Stimulated activated CD4-positive, alpha-beta T cell treated with anti-CD3 and anti-CD28 coated beads, Interleukin-4, amount 100 ng/mL, for 48 hours (primary cell): Measurements from ENCODE around the gene EWSR1.
"Not testable (repeated sequence)": the region's sequence is repeated elsewhere in the genome, so short reads cannot be mapped to it uniquely, and the experiment has no call there.

Experiments used
- DNase-seq, 2 donors: peaks; one replicate each; pipeline ENCODE4 v3.0.0-alpha.2; 2020; ENCODE audit warnings: low read depth in 2 of 2

EWSR1 gene

GRCh38 chr22:29337631-29338284 lies 69.7 kb downstream of the EWSR1 start:
- DNase-seq = no peak

- DNase-seq = no peak
Observed at GRCh38 chr22:29338398-29338797, 70.3 kb downstream of the EWSR1 start.

DNA sequence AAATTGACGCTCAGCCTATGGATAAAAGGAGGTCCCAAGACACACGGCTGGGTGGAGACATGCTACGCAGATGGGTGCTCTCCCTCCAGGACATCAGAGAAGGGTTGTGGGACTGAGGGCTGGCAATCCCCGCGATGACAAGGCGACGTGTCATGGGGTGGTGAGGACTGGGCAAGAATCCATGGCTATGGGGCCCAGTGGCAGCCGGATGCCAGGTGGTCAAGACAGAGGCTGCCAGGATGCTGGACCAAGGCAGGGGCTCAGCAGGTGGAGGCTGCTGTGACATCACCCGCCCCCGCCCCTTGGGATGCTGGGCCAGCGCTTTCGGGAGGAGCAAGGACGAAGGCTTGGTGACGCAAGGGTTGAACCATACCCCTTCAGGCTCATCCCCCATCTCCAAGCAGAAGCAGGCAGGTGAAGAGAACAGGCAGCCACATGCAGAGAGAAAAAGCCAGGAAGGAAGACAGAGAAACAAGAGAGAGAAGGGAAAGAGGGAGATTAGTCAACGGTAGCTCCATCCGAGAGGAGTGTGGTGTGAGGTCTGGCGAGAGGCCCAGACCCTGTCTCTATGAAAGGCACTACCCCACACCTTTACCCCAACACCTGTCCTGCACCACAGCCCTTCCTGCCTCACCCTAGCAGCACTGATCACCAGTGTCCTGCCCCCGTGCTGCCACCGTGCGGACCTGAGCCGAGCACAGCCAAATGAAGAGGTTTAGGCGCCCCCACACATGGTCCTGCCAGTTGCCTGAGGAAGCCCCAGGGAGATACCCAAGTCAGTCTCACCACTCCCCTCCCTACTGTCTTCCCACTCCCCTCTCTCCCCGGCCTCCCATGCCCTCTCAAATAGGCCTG lies 71.5 kb downstream of the EWSR1 start:
- no peak for DNase-seq

- DNase-seq = no peak
Observed at GRCh38 chr22:29340566-29340965, 72.5 kb downstream of the EWSR1 start.

- no peak for DNase-seq
Observed at GRCh38 chr22:29341056-29341848, 73.2 kb downstream of the EWSR1 start.

DNA sequence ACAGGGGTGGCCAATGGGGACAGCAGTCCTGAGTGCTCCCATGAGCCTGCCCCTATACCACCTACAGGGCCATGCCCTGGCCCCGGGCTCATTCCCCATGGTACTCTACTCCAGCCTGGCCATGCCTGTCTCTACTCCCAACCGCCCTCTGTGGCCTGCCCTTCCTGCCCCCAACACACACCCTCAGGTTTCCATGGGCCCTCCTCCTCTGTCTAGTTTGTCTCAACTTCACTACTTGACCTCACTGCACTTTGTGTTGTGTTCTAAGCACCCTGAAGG lies 73.7 kb downstream of the EWSR1 start:
- DNase-seq = no peak

DNA sequence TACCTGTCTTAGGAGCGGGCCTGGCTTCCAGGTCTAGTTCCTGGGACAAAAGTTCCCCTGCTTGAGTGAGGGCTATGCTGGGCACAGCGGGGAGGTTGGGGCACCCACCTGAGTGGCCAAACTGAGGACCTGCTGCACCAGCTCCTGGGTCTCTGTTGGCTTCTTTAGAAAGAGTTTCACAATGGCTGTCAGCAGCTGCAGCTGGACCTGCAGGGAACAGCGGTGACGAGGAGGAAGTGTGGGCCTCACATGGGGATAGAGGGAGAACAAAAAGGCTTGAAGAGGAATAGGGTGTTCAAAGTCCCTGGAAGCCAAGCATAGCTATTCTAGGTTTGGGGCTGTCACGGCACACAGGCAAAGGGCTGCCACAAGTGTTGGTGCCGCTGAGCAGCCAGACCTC lies 74.1 kb downstream of the EWSR1 start:
- DNase-seq = no peak

DNA sequence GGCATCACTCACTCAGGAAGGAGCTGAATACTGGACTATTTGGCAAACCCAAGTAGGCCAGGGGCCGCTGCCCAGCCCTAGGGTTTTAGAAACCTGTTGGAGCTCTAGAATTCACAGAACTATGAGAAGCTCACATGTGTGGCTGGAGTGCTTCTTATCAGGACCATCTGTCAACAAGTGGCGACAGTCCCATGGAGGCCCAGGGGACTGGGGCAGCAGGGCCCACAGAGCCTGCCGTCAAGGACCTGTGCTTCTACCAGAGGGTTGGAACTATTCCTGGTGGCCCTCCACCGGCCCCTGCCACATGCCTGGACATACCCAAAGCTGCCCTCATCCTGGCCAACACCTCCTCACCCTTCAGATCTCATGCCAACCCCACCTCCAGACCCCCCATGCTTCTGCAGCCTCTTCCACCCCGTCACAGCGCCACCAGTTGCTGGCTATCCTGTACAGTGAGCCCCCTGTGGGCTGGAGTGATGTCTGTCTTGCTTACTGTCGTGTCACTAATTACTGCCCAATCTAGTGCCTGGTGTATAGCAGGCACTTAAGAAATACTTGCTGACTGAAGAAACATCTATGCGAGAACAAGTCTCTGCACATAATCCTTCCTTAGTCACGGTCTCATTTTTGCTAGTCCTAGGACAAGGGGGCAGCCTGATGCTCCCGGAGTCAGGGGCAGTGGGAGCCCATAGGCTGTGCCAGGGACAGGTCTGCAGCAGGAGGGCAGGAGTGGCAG lies 74.7 kb downstream of the EWSR1 start:
- no peak for DNase-seq

DNA sequence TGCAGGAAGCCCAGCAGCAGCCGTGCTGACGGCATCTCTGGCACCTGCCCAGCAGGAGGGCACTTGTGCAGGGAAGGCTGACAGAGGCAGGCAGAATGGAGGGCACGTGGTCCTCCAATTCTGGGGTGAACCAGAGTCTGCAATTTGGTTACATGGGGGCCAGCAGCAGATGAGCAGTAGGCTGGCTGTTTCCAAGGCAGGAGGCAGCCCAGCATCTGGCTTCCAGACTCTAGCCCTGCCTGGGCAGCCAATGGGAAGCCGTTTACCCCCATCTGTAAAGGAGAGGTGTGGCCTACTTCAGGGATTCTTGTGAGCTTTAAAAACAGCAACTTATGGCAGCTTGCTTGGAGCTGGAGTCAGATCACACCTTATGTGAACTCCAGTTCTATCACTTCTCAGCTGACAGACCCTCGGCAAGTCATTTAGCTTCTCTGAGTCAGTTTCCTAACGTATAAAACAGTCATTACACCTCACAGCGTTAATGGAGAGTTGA lies 75.3 kb downstream of the EWSR1 start:
- DNase-seq = no peak

- no peak for DNase-seq
Observed at GRCh38 chr22:29344137-29344536, 76.1 kb downstream of the EWSR1 start.

GRCh38 chr22:29344889-29345288 lies 76.8 kb downstream of the EWSR1 start:
- DNase-seq = not testable (repeated sequence)

- no peak for DNase-seq
Observed at GRCh38 chr22:29345932-29346331, 77.9 kb downstream of the EWSR1 start.

- no peak for DNase-seq
Observed at GRCh38 chr22:29346659-29347058, 78.6 kb downstream of the EWSR1 start.

GRCh38 chr22:29348041-29348440 lies 80.0 kb downstream of the EWSR1 start:
- DNase-seq = no peak

- no peak for DNase-seq
Observed at GRCh38 chr22:29348956-29349355, 80.9 kb downstream of the EWSR1 start.
